ENCODE measurements around the gene SEC24C. TPM values are rescaled to one million over a fixed set of nuclear protein-coding genes. Genes with fewer than 3 reads are reported as not detected.

The SEC24C gene
- total and polyA plus RNA-seq, 4 donors, result 45.7 to 73.7 (median 67.2) TPM

GRCh38 chr10:73765066-73765465 is 20.9 kb downstream of the SEC24C start:
- WGBS (ENCODE audit: insufficient coverage), result 97% methylated on average over 3 of the region's 6 CpGs
- no peak for DNase-seq (ENCODE audit: low read depth in 4 of 6, low spot score in 6 of 6)
- Histone ChIP-seq H3K9me3 (ENCODE audit: control insufficient read depth, insufficient read depth, low read length) (no peaks in the 10 kb centered on the region), H3K27me3 (ENCODE audit: control insufficient read depth, insufficient read depth, low read length) (no peaks in the 10 kb centered on the region), H3K36me3 (ENCODE audit: control insufficient read depth, insufficient read depth, low read length) (peaks cover 89% of the 10 kb centered on the region), H3K4me3 (ENCODE audit: low read depth, low read length) (no peak overlapping the region), H3K4me1 (ENCODE audit: control insufficient read depth, insufficient read depth, low read length) (no peaks in the 10 kb centered on the region), H3K27ac (ENCODE audit: low read depth, low read length) (no peak overlapping the region)

DNA sequence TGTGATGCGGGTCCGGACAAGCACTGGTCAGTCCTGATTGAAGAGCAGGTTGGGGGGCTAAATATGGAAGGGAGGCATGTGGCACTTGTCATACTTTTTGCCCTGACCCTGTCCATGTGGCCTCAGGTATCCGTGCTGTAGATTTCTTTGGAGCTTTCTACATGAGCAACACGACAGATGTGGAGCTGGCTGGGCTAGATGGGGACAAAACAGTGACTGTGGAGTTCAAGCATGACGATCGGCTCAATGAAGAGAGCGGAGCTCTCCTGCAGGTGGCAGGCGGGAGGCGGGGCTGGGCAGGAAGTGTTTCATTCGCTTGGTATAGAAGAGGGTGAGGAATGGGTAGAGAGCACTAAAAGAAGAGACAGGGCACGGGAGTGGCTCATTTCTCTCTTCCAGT is 24.7 kb downstream of the SEC24C start:
- Histone ChIP-seq H3K4me3 (ENCODE audit: low read depth, low read length) (no peak overlapping the region), H3K27me3 (ENCODE audit: control insufficient read depth, insufficient read depth, low read length) (no peaks in the 10 kb centered on the region), H3K36me3 (ENCODE audit: control insufficient read depth, insufficient read depth, low read length) (peaks cover 75% of the 10 kb centered on the region), H3K4me1 (ENCODE audit: control insufficient read depth, insufficient read depth, low read length) (peaks cover 15% of the 10 kb centered on the region), H3K9me3 (ENCODE audit: control insufficient read depth, insufficient read depth, low read length) (no peaks in the 10 kb centered on the region), H3K27ac (ENCODE audit: low read depth, low read length) (no peak overlapping the region)
- 70% methylated on average over 10 of the region's 11 CpGs for WGBS (ENCODE audit: insufficient coverage)
- no peak for DNase-seq (ENCODE audit: low read depth in 4 of 6, low spot score in 6 of 6)

GRCh38 chr10:73769396-73769795 is 25.2 kb downstream of the SEC24C start:
- H3K27me3 ChIP-seq (ENCODE audit: control insufficient read depth, insufficient read depth, low read length), result no peaks in the 10 kb centered on the region
- no peaks in the 10 kb centered on the region for H3K9me3 ChIP-seq (ENCODE audit: control insufficient read depth, insufficient read depth, low read length)
- H3K36me3 ChIP-seq (ENCODE audit: control insufficient read depth, insufficient read depth, low read length), result peaks cover 72% of the 10 kb centered on the region
- H3K4me1 ChIP-seq (ENCODE audit: control insufficient read depth, insufficient read depth, low read length), result peaks cover 18% of the 10 kb centered on the region
- no peak overlapping the region for H3K27ac ChIP-seq (ENCODE audit: low read depth, low read length)
- no peak overlapping the region for H3K4me3 ChIP-seq (ENCODE audit: low read depth, low read length)
- 87% methylated on average over 3 of the region's 5 CpGs for WGBS (ENCODE audit: insufficient coverage)
- DNase-seq (ENCODE audit: low read depth in 4 of 6, low spot score in 6 of 6), result no peak

GRCh38 chr10:73771722-73772280 is 27.6 kb downstream of the SEC24C start:
- Histone ChIP-seq H3K9me3 (ENCODE audit: control insufficient read depth, insufficient read depth, low read length) (no peaks in the 10 kb centered on the region), H3K27ac (ENCODE audit: low read depth, low read length) (peak overlapping the region; percentile 97), H3K4me1 (ENCODE audit: control insufficient read depth, insufficient read depth, low read length) (peaks cover 25% of the 10 kb centered on the region), H3K36me3 (ENCODE audit: control insufficient read depth, insufficient read depth, low read length) (peaks cover 63% of the 10 kb centered on the region), H3K27me3 (ENCODE audit: control insufficient read depth, insufficient read depth, low read length) (no peaks in the 10 kb centered on the region), H3K4me3 (ENCODE audit: low read depth, low read length) (peak overlapping the region; percentile 80)
- WGBS (ENCODE audit: insufficient coverage), result 2% methylated on average over 15 of the region's 17 CpGs
- peak in 2 of 6 donors; percentile 80 to 94 for DNase-seq (ENCODE audit: low read depth in 4 of 6, low spot score in 6 of 6)

DNA sequence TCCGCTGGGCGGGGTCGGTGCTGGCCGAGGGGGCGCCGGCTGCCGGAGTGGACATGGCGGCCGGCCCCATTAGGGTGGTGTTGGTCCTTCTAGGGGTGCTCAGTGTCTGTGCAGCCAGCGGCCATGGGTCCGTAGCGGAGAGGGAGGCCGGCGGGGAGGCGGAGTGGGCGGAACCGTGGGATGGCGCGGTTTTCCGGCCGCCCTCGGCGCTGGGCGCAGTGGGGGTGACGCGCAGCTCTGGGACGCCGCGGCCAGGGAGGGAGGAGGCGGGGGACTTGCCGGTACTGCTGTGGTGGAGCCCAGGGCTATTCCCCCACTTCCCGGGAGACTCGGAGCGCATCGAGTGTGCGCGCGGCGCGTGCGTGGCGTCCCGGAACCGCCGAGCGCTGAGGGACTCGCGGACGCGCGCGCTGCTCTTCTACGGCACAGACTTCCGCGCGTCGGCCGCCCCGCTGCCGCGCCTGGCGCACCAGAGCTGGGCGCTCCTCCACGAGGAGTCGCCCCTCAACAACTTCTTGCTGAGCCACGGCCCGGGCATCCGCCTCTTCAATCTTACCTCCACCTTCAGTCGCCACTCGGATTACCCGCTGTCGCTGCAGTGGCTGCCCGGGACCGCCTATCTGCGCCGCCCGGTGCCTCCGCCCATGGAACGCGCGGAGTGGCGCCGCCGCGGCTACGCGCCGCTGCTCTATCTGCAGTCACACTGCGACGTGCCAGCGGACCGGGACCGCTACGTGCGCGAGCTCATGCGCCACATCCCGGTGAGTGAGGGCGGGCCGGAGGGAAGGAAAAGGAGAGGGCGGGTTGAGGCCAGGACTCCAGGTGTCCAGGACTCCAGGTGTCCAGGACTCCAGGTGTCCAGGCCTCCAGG is 28.3 kb downstream of the SEC24C start:
- H3K27ac ChIP-seq (ENCODE audit: low read depth, low read length), result peak overlapping the region; percentile 97
- under 1% methylated on average over 101 of the region's 101 CpGs for WGBS (ENCODE audit: insufficient coverage)
- peak; percentile 69 to 94 (median 77) for DNase-seq (ENCODE audit: low read depth in 4 of 6, low spot score in 6 of 6)
- no peaks in the 10 kb centered on the region for H3K9me3 ChIP-seq (ENCODE audit: control insufficient read depth, insufficient read depth, low read length)
- H3K36me3 ChIP-seq (ENCODE audit: control insufficient read depth, insufficient read depth, low read length), result peaks cover 59% of the 10 kb centered on the region
- H3K4me1 ChIP-seq (ENCODE audit: control insufficient read depth, insufficient read depth, low read length), result peaks cover 25% of the 10 kb centered on the region
- H3K27me3 ChIP-seq (ENCODE audit: control insufficient read depth, insufficient read depth, low read length), result no peaks in the 10 kb centered on the region
- peak overlapping the region; percentile 80 for H3K4me3 ChIP-seq (ENCODE audit: low read depth, low read length)

DNA sequence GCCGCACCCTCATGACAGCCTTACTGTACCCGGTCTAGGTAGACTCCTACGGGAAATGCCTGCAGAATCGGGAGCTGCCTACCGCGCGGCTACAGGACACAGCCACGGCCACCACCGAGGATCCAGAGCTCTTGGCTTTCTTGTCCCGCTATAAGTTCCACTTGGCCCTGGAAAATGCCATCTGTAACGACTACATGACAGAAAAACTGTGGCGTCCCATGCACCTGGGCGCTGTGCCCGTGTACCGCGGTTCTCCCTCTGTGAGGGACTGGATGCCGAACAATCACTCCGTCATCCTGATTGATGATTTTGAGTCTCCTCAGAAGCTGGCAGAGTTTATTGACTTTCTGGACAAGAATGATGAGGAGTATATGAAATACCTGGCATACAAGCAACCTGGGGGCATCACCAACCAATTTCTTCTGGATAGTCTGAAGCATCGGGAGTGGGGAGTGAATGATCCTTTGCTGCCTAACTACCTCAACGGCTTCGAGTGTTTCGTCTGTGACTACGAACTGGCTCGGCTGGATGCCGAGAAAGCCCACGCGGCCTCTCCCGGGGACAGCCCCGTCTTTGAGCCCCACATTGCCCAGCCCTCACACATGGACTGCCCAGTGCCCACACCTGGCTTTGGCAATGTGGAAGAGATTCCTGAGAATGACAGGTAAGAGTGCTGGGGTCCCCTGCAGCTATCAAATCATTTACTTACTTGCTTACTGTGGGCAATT is 29.1 kb downstream of the SEC24C start:
- H3K27ac ChIP-seq (ENCODE audit: low read depth, low read length), result peak overlapping the region; percentile 97
- no peaks in the 10 kb centered on the region for H3K9me3 ChIP-seq (ENCODE audit: control insufficient read depth, insufficient read depth, low read length)
- H3K4me1 ChIP-seq (ENCODE audit: control insufficient read depth, insufficient read depth, low read length), result peaks cover 25% of the 10 kb centered on the region
- H3K27me3 ChIP-seq (ENCODE audit: control insufficient read depth, insufficient read depth, low read length), result no peaks in the 10 kb centered on the region
- WGBS (ENCODE audit: insufficient coverage), result 3% methylated on average over 28 of the region's 29 CpGs
- peaks cover 58% of the 10 kb centered on the region for H3K36me3 ChIP-seq (ENCODE audit: control insufficient read depth, insufficient read depth, low read length)
- H3K4me3 ChIP-seq (ENCODE audit: low read depth, low read length), result peak overlapping the region; percentile 80
- DNase-seq (ENCODE audit: low read depth in 4 of 6, low spot score in 6 of 6), result peak in 1 of 6 donors; percentile 41

DNA sequence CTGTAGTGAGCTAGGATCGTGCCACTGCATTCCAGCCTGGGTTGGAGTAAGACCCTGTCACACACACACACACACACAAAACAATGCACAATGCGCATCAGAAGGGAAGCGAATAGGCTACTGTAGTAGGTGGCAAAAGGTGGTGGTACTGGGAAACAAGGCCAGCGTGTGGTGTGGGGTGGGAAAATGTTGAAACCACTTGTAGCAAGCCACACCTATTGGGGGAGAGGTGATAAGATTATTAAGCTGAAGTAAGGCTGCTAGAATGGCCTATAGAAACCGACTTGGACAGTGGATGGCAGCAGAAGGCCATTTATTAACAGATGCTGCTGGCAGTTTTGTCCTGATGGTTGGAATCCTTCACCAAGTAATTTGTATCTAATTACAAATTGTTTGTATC is 30.5 kb downstream of the SEC24C start:
- H3K27me3 ChIP-seq (ENCODE audit: control insufficient read depth, insufficient read depth, low read length), result no peaks in the 10 kb centered on the region
- no peak overlapping the region for H3K27ac ChIP-seq (ENCODE audit: low read depth, low read length)
- H3K9me3 ChIP-seq (ENCODE audit: control insufficient read depth, insufficient read depth, low read length), result no peaks in the 10 kb centered on the region
- H3K4me1 ChIP-seq (ENCODE audit: control insufficient read depth, insufficient read depth, low read length), result peaks cover 25% of the 10 kb centered on the region
- no peak for DNase-seq (ENCODE audit: low read depth in 4 of 6, low spot score in 6 of 6)
- WGBS (ENCODE audit: insufficient coverage), result 63% methylated on average over 1 of the region's 5 CpGs
- peaks cover 60% of the 10 kb centered on the region for H3K36me3 ChIP-seq (ENCODE audit: control insufficient read depth, insufficient read depth, low read length)
- H3K4me3 ChIP-seq (ENCODE audit: low read depth, low read length), result peak overlapping the region; percentile 80

- no peak for DNase-seq (ENCODE audit: low read depth in 4 of 6, low spot score in 6 of 6)
- Histone ChIP-seq H3K27ac (ENCODE audit: low read depth, low read length) (no peak overlapping the region), H3K27me3 (ENCODE audit: control insufficient read depth, insufficient read depth, low read length) (no peaks in the 10 kb centered on the region), H3K36me3 (ENCODE audit: control insufficient read depth, insufficient read depth, low read length) (peaks cover 42% of the 10 kb centered on the region), H3K4me1 (ENCODE audit: control insufficient read depth, insufficient read depth, low read length) (peaks cover 19% of the 10 kb centered on the region), H3K4me3 (ENCODE audit: low read depth, low read length) (no peak overlapping the region), H3K9me3 (ENCODE audit: control insufficient read depth, insufficient read depth, low read length) (no peaks in the 10 kb centered on the region)
- WGBS (ENCODE audit: insufficient coverage), result 100% methylated on average over 2 of the region's 5 CpGs
Measured at GRCh38 chr10:73779018-73779417, 34.8 kb downstream of the SEC24C start.

GRCh38 chr10:73779539-73780197 is 35.5 kb downstream of the SEC24C start:
- Histone ChIP-seq H3K27me3 (ENCODE audit: control insufficient read depth, insufficient read depth, low read length) (no peaks in the 10 kb centered on the region), H3K4me3 (ENCODE audit: low read depth, low read length) (no peak overlapping the region), H3K4me1 (ENCODE audit: control insufficient read depth, insufficient read depth, low read length) (peaks cover 16% of the 10 kb centered on the region), H3K27ac (ENCODE audit: low read depth, low read length) (no peak overlapping the region), H3K9me3 (ENCODE audit: control insufficient read depth, insufficient read depth, low read length) (no peaks in the 10 kb centered on the region), H3K36me3 (ENCODE audit: control insufficient read depth, insufficient read depth, low read length) (peaks cover 37% of the 10 kb centered on the region)
- WGBS (ENCODE audit: insufficient coverage), result 80% methylated on average over 1 of the region's 3 CpGs
- no peak for DNase-seq (ENCODE audit: low read depth in 4 of 6, low spot score in 6 of 6)

Measured in spinal cord (tissue), 10 donors.